Sigmoid colon (tissue), 4 donors: ENCODE data around the gene CAMK1D.

Experiments
- EP300 ChIP-seq, 4 donors: sonication (generic); formaldehyde crosslinking; IDR thresholded peaks; one replicate each; pipeline ENCODE4 v1.6.1; 2017; ENCODE audit warnings: antibody characterized with exemption in 4 of 4
- POLR2A ChIP-seq, 2 donors: fragments of 450-650 bp; IDR thresholded peaks; one replicate each; pipeline ENCODE4 v1.6.1; 2016; ENCODE audit warnings: antibody characterized with exemption in 2 of 2, mild to moderate bottlenecking in 2 of 2, moderate library complexity in 2 of 2
- POLR2AphosphoS5 ChIP-seq, 4 donors: sonication (generic); formaldehyde crosslinking; IDR thresholded peaks; one replicate each; pipeline ENCODE4 v1.6.1; 2017; ENCODE audit warnings: antibody characterized with exemption in 4 of 4
- TF ChIP-seq, protein P1 (sequence below), 4 experiments: fragments of 450-650 bp in 3 of 4; fragments of 200-600 bp in 1 of 4; IDR thresholded peaks; one replicate each; pipeline ENCODE4 v1.5.1; 2016 to 2019; ENCODE audit warnings: antibody characterized with exemption in 4 of 4, mild to moderate bottlenecking in 3 of 4, moderate library complexity in 2 of 4

- TF ChIP-seq, protein P1, sequence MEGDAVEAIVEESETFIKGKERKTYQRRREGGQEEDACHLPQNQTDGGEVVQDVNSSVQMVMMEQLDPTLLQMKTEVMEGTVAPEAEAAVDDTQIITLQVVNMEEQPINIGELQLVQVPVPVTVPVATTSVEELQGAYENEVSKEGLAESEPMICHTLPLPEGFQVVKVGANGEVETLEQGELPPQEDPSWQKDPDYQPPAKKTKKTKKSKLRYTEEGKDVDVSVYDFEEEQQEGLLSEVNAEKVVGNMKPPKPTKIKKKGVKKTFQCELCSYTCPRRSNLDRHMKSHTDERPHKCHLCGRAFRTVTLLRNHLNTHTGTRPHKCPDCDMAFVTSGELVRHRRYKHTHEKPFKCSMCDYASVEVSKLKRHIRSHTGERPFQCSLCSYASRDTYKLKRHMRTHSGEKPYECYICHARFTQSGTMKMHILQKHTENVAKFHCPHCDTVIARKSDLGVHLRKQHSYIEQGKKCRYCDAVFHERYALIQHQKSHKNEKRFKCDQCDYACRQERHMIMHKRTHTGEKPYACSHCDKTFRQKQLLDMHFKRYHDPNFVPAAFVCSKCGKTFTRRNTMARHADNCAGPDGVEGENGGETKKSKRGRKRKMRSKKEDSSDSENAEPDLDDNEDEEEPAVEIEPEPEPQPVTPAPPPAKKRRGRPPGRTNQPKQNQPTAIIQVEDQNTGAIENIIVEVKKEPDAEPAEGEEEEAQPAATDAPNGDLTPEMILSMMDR (IDR thresholded peaks at IDR 0.05) = no peak
- TF ChIP-seq POLR2AphosphoS5 (IDR thresholded peaks at IDR 0.05) (no peak), EP300 (IDR thresholded peaks at IDR 0.05) (no peak), POLR2A (IDR thresholded peaks at IDR 0.05) (no peak)
Observed at GRCh38 chr10:12835709-12836108, 486.4 kb downstream of the CAMK1D start.
